IMR-90 (cell line): ENCODE results near the gene SERPINC1. TPM values are rescaled to one million over a fixed set of nuclear protein-coding genes. Genes with fewer than 3 reads are reported as not detected.

Experiments used
- microRNA-seq, 2 experiments: library from miRNA; stranded (forward) in 1 of 2; unstranded in 1 of 2; fragments of 10-50 nt in 1 of 2; fragments of <30 nt in 1 of 2; gene quantifications in 1 of 2; microRNA quantifications in 1 of 2; one replicate each; pipeline versions ENCODE3 to v1.1.0; 2013 to 2020; ENCODE audit not compliant: insufficient read depth in 1 of 2, insufficient read length in 1 of 2, unreplicated experiment in 1 of 2
- polyA plus RNA-seq, 3 experiments: library from polyadenylated mRNA; depleted of rRNA; stranded (reverse); fragments of >200 nt; gene quantifications; 2 replicates each; pipeline ENCODE4 v1.2.3, GENCODE V29; 2012; ENCODE audit warnings: low replicate concordance in 1 of 3
- small RNA-seq, 5 experiments: library from RNA; depleted of rRNA; stranded (forward); fragments of <200 nt; gene quantifications; one replicate each; pipeline ENCODE3, GENCODE V24; 2012
- total RNA-seq: library from RNA; depleted of rRNA; stranded (reverse); fragments of >200 nt; gene quantifications from 2 replicates; pipeline ENCODE4 v1.2.3, GENCODE V29; 2012; rRNA removed

SERPINC1 gene
- total and polyA plus RNA-seq, 2 of the 4 experiments (the other 2 are of a cell fraction): not detected

Small RNA genes within 50 kb of the gene (microRNA-seq; reads per million reads assigned to microRNA genes)
- not detected for gene RNA5SP67 (ENCODE audit: insufficient read depth, insufficient read length)

Small RNA genes within 50 kb of the gene (small RNA-seq; reads per million reads assigned to genes)
- gene RNA5SP67: 0 to 0.46 (median 0.08) reads per million in 5 experiments

Other genes with a start within 250 kb of the SERPINC1 start
- under 0.01 TPM in 1 of 2 replicates, not detected in the other for gene ANKRD45, start 247.5 kb downstream of the SERPINC1 start, total RNA-seq
- gene ANKRD45, start 247.5 kb downstream of the SERPINC1 start, polyA plus RNA-seq (2012; rRNA removed): not detected in 2 replicates
- gene KLHL20, start 202.3 kb downstream of the SERPINC1 start, total RNA-seq: 23.3 and 25.8 TPM in 2 replicates
- 11.0 and 13.5 TPM in 2 replicates for gene KLHL20, start 202.3 kb downstream of the SERPINC1 start, polyA plus RNA-seq (2012; rRNA removed)
- gene DARS2, start 92.7 kb downstream of the SERPINC1 start, total RNA-seq: 18.8 and 22.8 TPM in 2 replicates
- gene DARS2, start 92.7 kb downstream of the SERPINC1 start, polyA plus RNA-seq (2012; rRNA removed): 13.1 and 14.8 TPM in 2 replicates
- 21.1 and 21.9 TPM in 2 replicates for gene CENPL, start 92.4 kb downstream of the SERPINC1 start, total RNA-seq
- 4.8 and 6.3 TPM in 2 replicates for gene CENPL, start 92.4 kb downstream of the SERPINC1 start, polyA plus RNA-seq (2012; rRNA removed)
- gene GAS5, start 49.3 kb downstream of the SERPINC1 start, total RNA-seq: 380 and 450 TPM in 2 replicates
- 561 and 737 TPM in 2 replicates for gene GAS5, start 49.3 kb downstream of the SERPINC1 start, polyA plus RNA-seq (2012; rRNA removed)
- gene ZBTB37, start 48.9 kb downstream of the SERPINC1 start, total RNA-seq: 9.7 and 13.1 TPM in 2 replicates
- 0.92 and 1.0 TPM in 2 replicates for gene ZBTB37, start 48.9 kb downstream of the SERPINC1 start, polyA plus RNA-seq (2012; rRNA removed)
- gene RC3H1, start 105.0 kb upstream of the SERPINC1 start, total RNA-seq: 26.1 and 39.3 TPM in 2 replicates
- gene RC3H1, start 105.0 kb upstream of the SERPINC1 start, polyA plus RNA-seq (2012; rRNA removed): 5.1 and 5.4 TPM in 2 replicates
- 26.7 and 35.0 TPM in 2 replicates for gene RABGAP1L, start 242.2 kb upstream of the SERPINC1 start, total RNA-seq
- gene RABGAP1L, start 242.2 kb upstream of the SERPINC1 start, polyA plus RNA-seq (2012; rRNA removed): 7.9 and 9.1 TPM in 2 replicates